MCF 10A (cell line): ENCODE results near the gene NEK5. TPM values are rescaled to one million over a fixed set of nuclear protein-coding genes. Genes with fewer than 3 reads are reported as not detected.

Experiments
- BruUV-seq: library from RNA; stranded (reverse); fragments of 400-500 nt; replicated peaks from 2 replicates; lab custom pipeline; 2021; lab: Mats Ljungman, UMichigan
- CTCF ChIA-PET: fragments of 300-600 bp; sonication (Branson Sonifier 250); formaldehyde crosslinking; extraction: SDS; loops from one replicate; lab custom pipeline; 2021; ENCODE audit warnings: antibody characterized with exemption, inconsistent platforms; lab: Yijun Ruan, JAX
- POLR2A ChIA-PET: fragments of 300-600, 350-650 bp; sonication (Branson Sonifier 250); formaldehyde crosslinking; extraction: SDS; loops from one replicate; lab custom pipeline; 2020; ENCODE audit warnings: antibody characterized with exemption, inconsistent platforms; lab: Yijun Ruan, JAX
- DNase-seq: peaks from one replicate; pipeline ENCODE4 v3.0.0-alpha.2; 2018; ENCODE audit not compliant: unreplicated experiment
- H3K27ac Mint-ChIP-seq: one replicate; pipeline ENCODE4 v1.8.0; 2022; ENCODE audit warnings: mild to moderate bottlenecking, low read depth, mixed read lengths; ENCODE audit not compliant: unreplicated experiment
- H3K27me3 Mint-ChIP-seq: one replicate; pipeline ENCODE4 v1.8.0; 2022; ENCODE audit warnings: mixed read lengths; ENCODE audit not compliant: insufficient read depth, unreplicated experiment
- H3K36me3 Mint-ChIP-seq: one replicate; pipeline ENCODE4 v1.8.0; 2022; ENCODE audit warnings: mild to moderate bottlenecking, moderate library complexity, mixed read lengths; ENCODE audit not compliant: insufficient read depth, unreplicated experiment
- H3K4me1 Mint-ChIP-seq: one replicate; pipeline ENCODE4 v1.8.0; 2022; ENCODE audit warnings: mixed read lengths; ENCODE audit not compliant: insufficient read depth, unreplicated experiment
- H3K4me3 Mint-ChIP-seq: one replicate; pipeline ENCODE4 v1.8.0; 2022; ENCODE audit warnings: mild to moderate bottlenecking, moderate library complexity, mixed read lengths; ENCODE audit not compliant: unreplicated experiment
- H3K9me3 Mint-ChIP-seq: one replicate; pipeline ENCODE4 v1.8.0; 2022; ENCODE audit warnings: mixed read lengths; ENCODE audit not compliant: unreplicated experiment
- CTCF ChIP-seq: fragments of 200-600 bp; IDR thresholded peaks from one replicate; pipeline ENCODE4 v1.8.0; 2022; ENCODE audit warnings: antibody characterized with exemption, mild to moderate bottlenecking; ENCODE audit not compliant: unreplicated experiment
- intact Hi-C: fragments of 100-400 bp; cut with micrococcal nuclease; formaldehyde crosslinking; loops from 2 replicates; pipeline ENCODE4 v1.14.1; 2022
- total RNA-seq: library from RNA; stranded (reverse); gene quantifications from 2 replicates; pipeline ENCODE4 v1.2.3, GENCODE V29; 2022

Gene NEK5
- total RNA-seq, 1 experiment from 2014 or later = 0.21 TPM

- Mint-ChIP-seq H3K4me3 (no peak overlapping the region), H3K9me3 (no peaks in the 10 kb centered on the region), H3K27me3 (no peaks in the 10 kb centered on the region), H3K27ac (no peak overlapping the region), H3K4me1 (peaks cover 12% of the 10 kb centered on the region), H3K36me3 (peaks cover 13% of the 10 kb centered on the region)
- CTCF ChIA-PET = interaction anchor here (1.7 kb wide), 1 partner anchor 34 kb away, joined by 4 read pairs; no protein-coding TSS in a partner anchor
- BruUV-seq = no TSS peak
- DNase-seq = no peak
- no peak for TF ChIP-seq CTCF
- intact Hi-C loops = no loop called here
- POLR2A ChIA-PET = no interaction called here
Observed at GRCh38 chr13:52161181-52161646, 32.3 kb upstream of the NEK5 start.

- intact Hi-C loops = no loop called here
- H3K4me3 Mint-ChIP-seq = no peak overlapping the region
- no peak for TF ChIP-seq CTCF
- no peak for DNase-seq
- CTCF ChIA-PET = interaction anchor here (0.6 to 1.7 kb wide), 4 partner anchors 33 to 264 kb away, joined by 3 to 4 read pairs (median 3); no protein-coding TSS in a partner anchor
- POLR2A ChIA-PET = interaction anchor here (1.0 to 2.5 kb wide), 6 partner anchors 9 to 467 kb away, joined by 3 to 9 read pairs (median 4); partner anchors contain the start of gene ALG11
- no peak overlapping the region for H3K27ac Mint-ChIP-seq
- peaks cover 12% of the 10 kb centered on the region for H3K4me1 Mint-ChIP-seq
- H3K9me3 Mint-ChIP-seq = no peaks in the 10 kb centered on the region
- BruUV-seq = no TSS peak
- peaks cover 7% of the 10 kb centered on the region for H3K36me3 Mint-ChIP-seq
- H3K27me3 Mint-ChIP-seq = no peaks in the 10 kb centered on the region
Observed at GRCh38 chr13:52160506-52160905, 31.6 kb upstream of the NEK5 start.

- intact Hi-C loops = no loop called here
- Mint-ChIP-seq H3K36me3 (peaks cover 4% of the 10 kb centered on the region), H3K27ac (peak overlapping the region; percentile 63), H3K4me1 (peaks cover 12% of the 10 kb centered on the region), H3K9me3 (no peaks in the 10 kb centered on the region), H3K27me3 (no peaks in the 10 kb centered on the region), H3K4me3 (peak overlapping the region; percentile 80)
- BruUV-seq = no TSS peak
- ChIA-PET CTCF (interaction anchor here (0.6 to 1.7 kb wide), 6 partner anchors 29 to 290 kb away, joined by 3 to 4 read pairs (median 3); no protein-coding TSS in a partner anchor), POLR2A (interaction anchor here (0.5 to 2.5 kb wide), 12 partner anchors 10 to 467 kb away, joined by 3 to 9 read pairs (median 4); partner anchors contain the start of gene ALG11)
- DNase-seq = no peak
- no peak for TF ChIP-seq CTCF
Observed at GRCh38 chr13:52160053-52160452, 31.2 kb upstream of the NEK5 start.

- H3K9me3 Mint-ChIP-seq = no peaks in the 10 kb centered on the region
- intact Hi-C loops = loop anchor here (5.0 kb wide), 1 partner anchor 33 kb away; no protein-coding TSS in a partner anchor
- no TSS peak for BruUV-seq
Observed at GRCh38 chr13:52159159-52159982, 30.5 kb upstream of the NEK5 start, which contains the start of gene NEK3. TSS of gene NEK3 (minus strand) at chr13:52159597. CDS start at chr13:52156191, 3,406 bp downstream.

More at GRCh38 chr13:52159159-52159982, 30.5 kb upstream of the NEK5 start, which contains the start of gene NEK3:
- ChIA-PET POLR2A (interaction anchor here (0.5 to 2.5 kb wide), 12 partner anchors 10 to 468 kb away, joined by 3 to 9 read pairs (median 4); partner anchors contain the start of gene ALG11), CTCF (interaction anchor here (0.6 to 1.7 kb wide), 6 partner anchors 28 to 291 kb away, joined by 3 to 4 read pairs (median 3); no protein-coding TSS in a partner anchor)
- Mint-ChIP-seq H3K27ac (peak within 1 kb of the TSS; percentile 63), H3K36me3 (peaks cover 4% of the 10 kb centered on the region), H3K4me3 (peak within 1 kb of the TSS; percentile 80), H3K4me1 (peaks cover 12% of the 10 kb centered on the region), H3K27me3 (no peaks in the 10 kb centered on the region)
- DNase-seq = peak; percentile 71
- no peak for TF ChIP-seq CTCF
